ENCODE measurements around the gene NDFIP2. TPM values are rescaled to one million over a fixed set of nuclear protein-coding genes. Genes with fewer than 3 reads are reported as not detected.
"Not testable (repeated sequence)": the region's sequence is repeated elsewhere in the genome, so short reads cannot be mapped to it uniquely, and the experiment has no call there.

NDFIP2 gene
- total and polyA plus RNA-seq, 10 of the 15 experiments (the other 5 are each of a cell fraction or from before 2014, with no cell fraction given): 17.9 to 57.2 (median 30.6) TPM

DNA sequence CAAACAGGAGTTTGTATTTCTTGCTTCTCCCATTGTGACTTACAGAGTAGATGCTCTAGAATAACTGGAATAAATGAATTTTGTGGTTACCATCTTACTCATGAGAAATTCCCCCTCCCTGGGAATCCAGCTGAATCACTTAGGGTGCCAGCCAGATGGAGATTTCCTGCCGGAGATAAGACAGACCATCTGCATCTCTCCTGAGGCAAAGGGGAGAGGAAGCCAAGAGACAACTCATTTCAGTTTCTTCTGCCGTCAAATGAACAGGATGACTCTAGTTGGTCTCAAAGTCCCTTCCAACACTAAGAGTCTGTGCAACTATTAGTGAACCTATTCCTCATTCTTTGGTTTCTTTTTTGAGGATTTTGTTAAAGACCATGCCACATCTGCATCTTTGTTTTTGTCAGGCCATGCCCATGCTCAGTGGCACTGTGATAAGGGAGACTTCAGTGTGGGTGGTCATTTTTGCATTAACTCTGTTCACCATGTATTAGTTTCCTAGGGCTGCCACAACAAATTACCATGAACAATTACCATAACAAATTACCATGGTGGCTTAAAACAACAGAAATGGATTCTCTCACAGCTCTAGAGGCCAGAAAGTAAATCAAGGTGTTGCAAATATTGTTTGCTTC, 112.8 kb downstream of the NDFIP2 start (continued):
- TF ChIP-seq, protein P1, sequence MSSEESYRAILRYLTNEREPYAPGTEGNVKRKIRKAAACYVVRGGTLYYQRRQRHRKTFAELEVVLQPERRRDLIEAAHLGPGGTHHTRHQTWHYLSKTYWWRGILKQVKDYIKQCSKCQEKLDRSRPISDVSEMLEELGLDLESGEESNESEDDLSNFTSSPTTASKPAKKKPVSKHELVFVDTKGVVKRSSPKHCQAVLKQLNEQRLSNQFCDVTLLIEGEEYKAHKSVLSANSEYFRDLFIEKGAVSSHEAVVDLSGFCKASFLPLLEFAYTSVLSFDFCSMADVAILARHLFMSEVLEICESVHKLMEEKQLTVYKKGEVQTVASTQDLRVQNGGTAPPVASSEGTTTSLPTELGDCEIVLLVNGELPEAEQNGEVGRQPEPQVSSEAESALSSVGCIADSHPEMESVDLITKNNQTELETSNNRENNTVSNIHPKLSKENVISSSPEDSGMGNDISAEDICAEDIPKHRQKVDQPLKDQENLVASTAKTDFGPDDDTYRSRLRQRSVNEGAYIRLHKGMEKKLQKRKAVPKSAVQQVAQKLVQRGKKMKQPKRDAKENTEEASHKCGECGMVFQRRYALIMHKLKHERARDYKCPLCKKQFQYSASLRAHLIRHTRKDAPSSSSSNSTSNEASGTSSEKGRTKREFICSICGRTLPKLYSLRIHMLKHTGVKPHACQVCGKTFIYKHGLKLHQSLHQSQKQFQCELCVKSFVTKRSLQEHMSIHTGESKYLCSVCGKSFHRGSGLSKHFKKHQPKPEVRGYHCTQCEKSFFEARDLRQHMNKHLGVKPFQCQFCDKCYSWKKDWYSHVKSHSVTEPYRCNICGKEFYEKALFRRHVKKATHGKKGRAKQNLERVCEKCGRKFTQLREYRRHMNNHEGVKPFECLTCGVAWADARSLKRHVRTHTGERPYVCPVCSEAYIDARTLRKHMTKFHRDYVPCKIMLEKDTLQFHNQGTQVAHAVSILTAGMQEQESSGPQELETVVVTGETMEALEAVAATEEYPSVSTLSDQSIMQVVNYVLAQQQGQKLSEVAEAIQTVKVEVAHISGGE (CRISPR knock-in tag; IDR thresholded peaks at IDR 0.05): no peak
- no peak for TF ChIP-seq GABPA (IDR thresholded peaks at IDR 0.05; ENCODE audit: low read depth)
- no peak for TF ChIP-seq NR2C2 (IDR thresholded peaks at IDR 0.05; ENCODE audit: borderline replicate concordance, control insufficient read depth, insufficient read length, low read depth)
- no peak for TF ChIP-seq HDGF (IDR thresholded peaks at IDR 0.05)
- TF ChIP-seq, protein P2, sequence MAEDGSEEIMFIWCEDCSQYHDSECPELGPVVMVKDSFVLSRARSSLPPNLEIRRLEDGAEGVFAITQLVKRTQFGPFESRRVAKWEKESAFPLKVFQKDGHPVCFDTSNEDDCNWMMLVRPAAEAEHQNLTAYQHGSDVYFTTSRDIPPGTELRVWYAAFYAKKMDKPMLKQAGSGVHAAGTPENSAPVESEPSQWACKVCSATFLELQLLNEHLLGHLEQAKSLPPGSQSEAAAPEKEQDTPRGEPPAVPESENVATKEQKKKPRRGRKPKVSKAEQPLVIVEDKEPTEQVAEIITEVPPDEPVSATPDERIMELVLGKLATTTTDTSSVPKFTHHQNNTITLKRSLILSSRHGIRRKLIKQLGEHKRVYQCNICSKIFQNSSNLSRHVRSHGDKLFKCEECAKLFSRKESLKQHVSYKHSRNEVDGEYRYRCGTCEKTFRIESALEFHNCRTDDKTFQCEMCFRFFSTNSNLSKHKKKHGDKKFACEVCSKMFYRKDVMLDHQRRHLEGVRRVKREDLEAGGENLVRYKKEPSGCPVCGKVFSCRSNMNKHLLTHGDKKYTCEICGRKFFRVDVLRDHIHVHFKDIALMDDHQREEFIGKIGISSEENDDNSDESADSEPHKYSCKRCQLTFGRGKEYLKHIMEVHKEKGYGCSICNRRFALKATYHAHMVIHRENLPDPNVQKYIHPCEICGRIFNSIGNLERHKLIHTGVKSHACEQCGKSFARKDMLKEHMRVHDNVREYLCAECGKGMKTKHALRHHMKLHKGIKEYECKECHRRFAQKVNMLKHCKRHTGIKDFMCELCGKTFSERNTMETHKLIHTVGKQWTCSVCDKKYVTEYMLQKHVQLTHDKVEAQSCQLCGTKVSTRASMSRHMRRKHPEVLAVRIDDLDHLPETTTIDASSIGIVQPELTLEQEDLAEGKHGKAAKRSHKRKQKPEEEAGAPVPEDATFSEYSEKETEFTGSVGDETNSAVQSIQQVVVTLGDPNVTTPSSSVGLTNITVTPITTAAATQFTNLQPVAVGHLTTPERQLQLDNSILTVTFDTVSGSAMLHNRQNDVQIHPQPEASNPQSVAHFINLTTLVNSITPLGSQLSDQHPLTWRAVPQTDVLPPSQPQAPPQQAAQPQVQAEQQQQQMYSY (CRISPR knock-in tag; IDR thresholded peaks at IDR 0.05): no peak
- no peak for TF ChIP-seq TCF7 (IDR thresholded peaks at IDR 0.05; ENCODE audit: borderline replicate concordance)
- TF ChIP-seq SREBF2 (IDR thresholded peaks at IDR 0.05; ENCODE audit: low read length): no peak

DNA sequence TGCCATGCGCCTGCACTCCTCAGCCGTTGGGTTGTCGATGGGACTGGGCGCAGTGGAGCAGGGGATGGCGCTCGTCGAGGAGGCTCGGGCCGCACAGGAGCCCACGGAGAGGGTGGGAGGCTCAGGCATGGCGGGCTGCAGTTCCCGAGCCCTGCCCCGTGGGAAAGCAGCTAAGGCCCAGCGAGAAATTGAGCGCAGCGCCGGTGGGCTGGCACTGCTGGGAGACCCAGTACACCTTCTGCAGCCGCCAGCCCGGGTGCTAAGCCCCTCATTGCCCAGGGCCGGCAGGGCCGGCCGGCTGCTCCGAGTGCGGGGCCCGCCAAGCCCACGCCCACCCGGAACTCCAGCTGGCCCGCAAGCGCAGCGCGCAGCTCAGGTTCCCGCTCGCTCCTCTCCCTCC, 119.2 kb downstream of the NDFIP2 start:
- H3K4me2 ChIP-seq (ENCODE audit: control insufficient read depth, insufficient read depth); H3K9me3 ChIP-seq (replicated peaks; ENCODE audit: control insufficient read depth, insufficient read depth, low read length); H3K9ac ChIP-seq (ENCODE audit: control insufficient read depth, insufficient read depth, low read length); POLR2A ChIA-PET; H3K4me1 ChIP-seq (ENCODE audit: control insufficient read depth, insufficient read depth, low read length); intact Hi-C loops (cut with micrococcal nuclease; ENCODE audit: unreplicated experiment); H3K27me3 ChIP-seq (replicated peaks in 1 of 2; ENCODE audit: control insufficient read depth in 2 of 2, insufficient read depth in 2 of 2, low read length in 1 of 2); CTCF ChIA-PET; H3K4me3 ChIP-seq; H3K27ac ChIP-seq (ENCODE audit: control insufficient read depth, insufficient read depth); DNase-seq (ENCODE audit: low read depth, low spot score); RAD21 ChIA-PET (ENCODE audit: unreplicated experiment); H3K79me2 ChIP-seq (ENCODE audit: control insufficient read depth, insufficient read depth, low read length); H3K36me3 ChIP-seq (ENCODE audit: control insufficient read depth in 2 of 2, insufficient read depth in 2 of 2, low read length in 1 of 2); ATAC-seq; H2AFZ ChIP-seq (ENCODE audit: control insufficient read depth, low read depth, low read length); FAIRE-seq; H4K20me1 ChIP-seq (ENCODE audit: control insufficient read depth, insufficient read depth); BruUV-seq (replicated peaks); in situ Hi-C loops (cut with MboI): not testable (repeated sequence)
- SMC1A ChIA-PET (ENCODE audit: uncharacterized antibody, unreplicated experiment): interaction anchor here (1.2 kb wide), 1 partner anchor 9 kb away, joined by 3 read pairs; no protein-coding TSS in a partner anchor
- WGBS (ENCODE audit: insufficient coverage, insufficient replicate concordance, low lambda C conversion rate, missing lambda C conversion rate): 76% methylated on average over 17 of the region's 33 CpGs
